Activated naive CD4-positive, alpha-beta T cell treated with anti-CD3 and anti-CD28 coated beads, Interleukin-2, amount 10 ng/mL, durations not matched to agents 7 days and 5 days (primary cell): ENCODE data around the gene KIFC3.
"Not testable (repeated sequence)": the region's sequence is repeated elsewhere in the genome, so short reads cannot be mapped to it uniquely, and the experiment has no call there.

ENCODE experiments used
- CTCF ChIA-PET: fragments of 350-600 bp; sonication (Branson Sonifier 250); formaldehyde crosslinking; loops from one replicate; lab custom pipeline; 2021; ENCODE audit warnings: antibody characterized with exemption; lab: Charles Lee
- DNase-seq: peaks from one replicate; pipeline ENCODE4 v3.0.0-alpha.2; 2020
- H3K27ac Mint-ChIP-seq: one replicate; pipeline ENCODE4 v1.8.0; 2021; ENCODE audit warnings: mild to moderate bottlenecking, moderate library complexity, mixed read lengths
- H3K27me3 Mint-ChIP-seq: one replicate; pipeline ENCODE4 v1.8.0; 2021; ENCODE audit warnings: mild to moderate bottlenecking, mixed read lengths
- H3K36me3 Mint-ChIP-seq: one replicate; pipeline ENCODE4 v1.8.0; 2021; ENCODE audit warnings: mixed read lengths
- H3K4me1 Mint-ChIP-seq: one replicate; pipeline ENCODE4 v1.8.0; 2021; ENCODE audit warnings: mixed read lengths
- H3K4me3 Mint-ChIP-seq: one replicate; pipeline ENCODE4 v1.8.0; 2021; ENCODE audit warnings: mild to moderate bottlenecking, moderate library complexity, mixed read lengths
- H3K9me3 Mint-ChIP-seq: one replicate; pipeline ENCODE4 v1.8.0; 2021; ENCODE audit warnings: mixed read lengths

The KIFC3 gene

GRCh38 chr16:57803134-57803990 lies 1.1 kb upstream of the KIFC3 start:
- Mint-ChIP-seq H3K36me3 (peaks cover 3% of the 10 kb centered on the region), H3K4me1 (peaks cover 35% of the 10 kb centered on the region), H3K27ac (no peak overlapping the region), H3K4me3 (peak overlapping the region; percentile 75), H3K9me3 (no peaks in the 10 kb centered on the region), H3K27me3 (peaks cover 93% of the 10 kb centered on the region)
- CTCF ChIA-PET = interaction anchor here (0.7 kb wide), 1 partner anchor 10 kb away, joined by 3 read pairs; no protein-coding TSS in a partner anchor
- DNase-seq = no peak

GRCh38 chr16:57801809-57802340 lies 416 bp downstream of the KIFC3 start:
- no peak overlapping the region for H3K27ac Mint-ChIP-seq
- no peaks in the 10 kb centered on the region for H3K9me3 Mint-ChIP-seq
- H3K36me3 Mint-ChIP-seq = peaks cover 3% of the 10 kb centered on the region
- H3K4me1 Mint-ChIP-seq = peaks cover 28% of the 10 kb centered on the region
- DNase-seq = no peak
- no peak overlapping the region for H3K4me3 Mint-ChIP-seq
- CTCF ChIA-PET = no interaction called here
- H3K27me3 Mint-ChIP-seq = peaks cover 94% of the 10 kb centered on the region

DNA sequence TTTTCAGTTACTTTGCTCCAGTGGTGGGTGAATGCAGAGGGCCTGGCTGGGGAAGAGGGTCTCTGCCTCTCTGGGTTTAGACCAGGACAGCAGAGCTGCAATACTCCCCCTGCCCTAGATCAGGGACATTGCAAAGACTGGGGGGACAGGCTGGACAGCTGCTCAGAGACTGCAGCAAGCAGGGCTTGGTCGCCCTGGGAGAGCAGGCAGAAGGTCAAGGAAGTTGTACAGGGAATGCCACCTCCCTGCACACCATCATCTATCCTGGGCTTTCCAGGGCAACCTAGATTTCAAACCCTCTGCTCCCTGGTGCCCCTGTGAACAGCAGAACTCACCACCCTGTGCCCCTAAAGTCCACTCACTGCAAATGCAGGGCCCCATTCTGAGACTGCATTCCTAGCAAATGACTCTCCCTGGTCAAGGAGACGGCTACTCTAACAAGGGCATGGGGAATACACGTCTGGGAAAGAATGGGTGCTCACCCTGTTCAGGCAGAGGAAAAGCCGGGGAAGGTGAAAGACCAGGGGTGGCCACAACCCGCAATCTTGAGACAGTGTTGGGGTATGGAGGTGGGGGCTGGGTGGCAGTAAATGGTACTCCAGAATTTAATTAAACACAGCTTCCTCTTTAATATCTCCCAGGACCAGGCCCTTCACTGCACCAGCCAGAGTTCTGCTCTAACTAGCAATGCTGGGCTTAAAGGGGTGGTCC lies 1.0 kb downstream of the KIFC3 start:
- no peak overlapping the region for H3K4me3 Mint-ChIP-seq
- H3K27ac Mint-ChIP-seq = no peak overlapping the region
- H3K27me3 Mint-ChIP-seq = peaks cover 89% of the 10 kb centered on the region
- H3K4me1 Mint-ChIP-seq = peaks cover 28% of the 10 kb centered on the region
- DNase-seq = no peak
- H3K36me3 Mint-ChIP-seq = peaks cover 3% of the 10 kb centered on the region
- no peaks in the 10 kb centered on the region for H3K9me3 Mint-ChIP-seq
- CTCF ChIA-PET = no interaction called here

GRCh38 chr16:57800200-57801097 lies 1.8 kb downstream of the KIFC3 start:
- Mint-ChIP-seq H3K4me3 (no peak overlapping the region), H3K9me3 (no peaks in the 10 kb centered on the region), H3K27me3 (peaks cover 83% of the 10 kb centered on the region), H3K4me1 (peaks cover 28% of the 10 kb centered on the region), H3K36me3 (peaks cover 3% of the 10 kb centered on the region), H3K27ac (no peak overlapping the region)
- CTCF ChIA-PET = interaction anchor here (0.8 kb wide), 1 partner anchor 199 kb away, joined by 3 read pairs; no protein-coding TSS in a partner anchor
- DNase-seq = no peak

GRCh38 chr16:57799600-57800199 lies 2.6 kb downstream of the KIFC3 start:
- no peak for DNase-seq
- Mint-ChIP-seq H3K9me3 (no peaks in the 10 kb centered on the region), H3K36me3 (peaks cover 3% of the 10 kb centered on the region), H3K27me3 (peaks cover 80% of the 10 kb centered on the region), H3K4me3 (no peak overlapping the region), H3K4me1 (peaks cover 28% of the 10 kb centered on the region), H3K27ac (no peak overlapping the region)
- CTCF ChIA-PET = interaction anchor here (0.8 to 1.3 kb wide), 5 partner anchors 10 to 200 kb away, joined by 3 to 5 read pairs (median 3); no protein-coding TSS in a partner anchor

- H3K36me3 Mint-ChIP-seq = peaks cover 3% of the 10 kb centered on the region
- no peak for DNase-seq
- H3K4me1 Mint-ChIP-seq = peaks cover 28% of the 10 kb centered on the region
- H3K9me3 Mint-ChIP-seq = no peaks in the 10 kb centered on the region
- CTCF ChIA-PET = interaction anchor here (0.8 to 1.3 kb wide), 4 partner anchors 10 to 64 kb away, joined by 3 to 5 read pairs (median 4); no protein-coding TSS in a partner anchor
- H3K27ac Mint-ChIP-seq = no peak overlapping the region
- H3K4me3 Mint-ChIP-seq = no peak overlapping the region
- H3K27me3 Mint-ChIP-seq = peaks cover 76% of the 10 kb centered on the region
Measured at GRCh38 chr16:57798953-57799599, 3.2 kb downstream of the KIFC3 start.

- Mint-ChIP-seq H3K4me1 (peaks cover 28% of the 10 kb centered on the region), H3K9me3 (no peaks in the 10 kb centered on the region)
- CTCF ChIA-PET = interaction anchor here (1.0 to 1.5 kb wide), 4 partner anchors 11 to 65 kb away, joined by 3 to 5 read pairs (median 4); no protein-coding TSS in a partner anchor
Measured at GRCh38 chr16:57798267-57798810, 4.0 kb downstream of the KIFC3 start.

GRCh38 chr16:57797526-57798266 lies 4.6 kb downstream of the KIFC3 start:
- Mint-ChIP-seq H3K9me3 (no peaks in the 10 kb centered on the region), H3K36me3 (peaks cover 2% of the 10 kb centered on the region), H3K27ac (no peak overlapping the region), H3K4me1 (peaks cover 25% of the 10 kb centered on the region), H3K4me3 (no peak overlapping the region), H3K27me3 (peaks cover 65% of the 10 kb centered on the region)
- CTCF ChIA-PET = interaction anchor here (1.0 to 1.5 kb wide), 2 partner anchors 11 to 13 kb away, joined by 3 to 4 read pairs; no protein-coding TSS in a partner anchor
- DNase-seq = no peak

More at GRCh38 chr16:57798267-57798810, 4.0 kb downstream of the KIFC3 start:
- DNase-seq = no peak
- peaks cover 70% of the 10 kb centered on the region for H3K27me3 Mint-ChIP-seq
- H3K36me3 Mint-ChIP-seq = peaks cover 3% of the 10 kb centered on the region
- H3K27ac Mint-ChIP-seq = no peak overlapping the region
- no peak overlapping the region for H3K4me3 Mint-ChIP-seq

DNA sequence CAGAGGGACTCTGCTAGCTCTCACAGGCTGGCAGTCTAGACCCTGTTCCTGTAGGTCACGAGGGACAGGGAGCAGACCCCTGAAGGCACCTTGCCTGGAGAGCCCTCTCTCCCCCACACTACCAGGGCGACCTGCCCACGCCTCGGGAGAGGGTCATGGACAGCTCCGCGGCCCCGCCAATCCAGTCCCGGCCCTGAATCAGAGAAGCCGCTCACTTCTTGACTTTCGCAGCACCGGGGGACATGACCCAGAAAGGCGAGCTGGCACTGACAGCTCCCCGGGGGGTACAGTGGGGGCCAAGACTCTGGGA lies 5.1 kb downstream of the KIFC3 start:
- no peaks in the 10 kb centered on the region for H3K36me3 Mint-ChIP-seq
- CTCF ChIA-PET = interaction anchor here (1.0 to 1.5 kb wide), 2 partner anchors 12 to 13 kb away, joined by 3 to 4 read pairs; no protein-coding TSS in a partner anchor
- H3K9me3 Mint-ChIP-seq = no peaks in the 10 kb centered on the region
- H3K4me1 Mint-ChIP-seq = peaks cover 22% of the 10 kb centered on the region
- peaks cover 63% of the 10 kb centered on the region for H3K27me3 Mint-ChIP-seq
- no peak overlapping the region for H3K4me3 Mint-ChIP-seq
- no peak overlapping the region for H3K27ac Mint-ChIP-seq
- no peak for DNase-seq

GRCh38 chr16:57796014-57796413 lies 6.3 kb downstream of the KIFC3 start:
- Mint-ChIP-seq H3K27me3 (peaks cover 60% of the 10 kb centered on the region), H3K4me1 (peaks cover 20% of the 10 kb centered on the region)
- not testable (repeated sequence) for H3K27ac Mint-ChIP-seq, H3K4me3 Mint-ChIP-seq, H3K9me3 Mint-ChIP-seq, DNase-seq, H3K36me3 Mint-ChIP-seq
- CTCF ChIA-PET = interaction anchor here (1.0 to 2.5 kb wide), 4 partner anchors 67 to 219 kb away, joined by 3 to 13 read pairs (median 4); no protein-coding TSS in a partner anchor

GRCh38 chr16:57795431-57795878 lies 6.8 kb downstream of the KIFC3 start:
- Mint-ChIP-seq H3K36me3 (no peaks in the 10 kb centered on the region), H3K4me1 (peaks cover 17% of the 10 kb centered on the region), H3K27ac (no peak overlapping the region), H3K4me3 (no peak overlapping the region), H3K9me3 (no peaks in the 10 kb centered on the region), H3K27me3 (peaks cover 58% of the 10 kb centered on the region)
- CTCF ChIA-PET = interaction anchor here (0.6 to 2.5 kb wide), 7 partner anchors 11 to 219 kb away, joined by 3 to 13 read pairs (median 3); no protein-coding TSS in a partner anchor
- peak; percentile 60 for DNase-seq
